Measurements from ENCODE around the gene USP15. TPM values are rescaled to one million over a fixed set of nuclear protein-coding genes. Genes with fewer than 3 reads are reported as not detected.

USP15 gene
- total and polyA plus RNA-seq, 2 donors (not counting 3 experiments of a cell fraction or from before 2014, with no cell fraction given): 20.0 to 61.8 TPM

DNA sequence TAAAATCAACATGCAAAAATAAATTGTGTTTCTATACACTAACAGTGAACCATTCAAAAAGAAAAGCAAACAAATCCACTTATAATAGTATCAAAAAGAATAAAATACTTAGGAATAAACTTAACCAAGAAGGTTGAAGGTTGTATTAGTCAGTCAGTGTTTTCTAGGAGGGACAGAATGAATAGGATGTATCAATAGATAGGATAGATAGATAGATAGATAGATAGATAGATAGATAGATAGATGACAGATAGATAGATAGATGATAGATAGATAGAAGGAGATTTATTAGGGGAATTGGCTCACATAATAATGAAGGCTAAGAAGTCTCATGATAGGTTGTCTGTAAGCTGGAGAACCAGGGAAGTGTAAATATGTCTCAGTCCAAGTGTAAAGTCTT, 169.3 kb downstream of the USP15 start:
- TF ChIP-seq JUN (IDR thresholded peaks at IDR 0.05; ENCODE audit: borderline replicate concordance, insufficient read depth, insufficient read length, low read depth) (no peak), GATA2 (IDR thresholded peaks at IDR 0.05; ENCODE audit: insufficient read depth, insufficient read length, low read depth, low read length) (no peak), EZH2 (IDR thresholded peaks at IDR 0.05; ENCODE audit: borderline replicate concordance, low read depth, low read length, severe bottlenecking) (no peak), POLR2AphosphoS5 (IDR thresholded peaks at IDR 0.05; ENCODE audit: insufficient read depth, low read depth, low read length) (no peak), FOS (IDR thresholded peaks at IDR 0.05; ENCODE audit: borderline replicate concordance, insufficient read depth, low read length) (no peak), POLR2A (IDR thresholded peaks at IDR 0.05; ENCODE audit: low read depth, low read length) (no peak), MYC (IDR thresholded peaks at IDR 0.05; ENCODE audit: low read depth, low read length) (no peak)
- TF ChIP-seq, protein P1, sequence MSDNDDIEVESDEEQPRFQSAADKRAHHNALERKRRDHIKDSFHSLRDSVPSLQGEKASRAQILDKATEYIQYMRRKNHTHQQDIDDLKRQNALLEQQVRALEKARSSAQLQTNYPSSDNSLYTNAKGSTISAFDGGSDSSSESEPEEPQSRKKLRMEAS (IDR thresholded peaks at IDR 0.05; ENCODE audit: insufficient read depth, insufficient read length): no peak
- TF ChIP-seq, protein P2, sequence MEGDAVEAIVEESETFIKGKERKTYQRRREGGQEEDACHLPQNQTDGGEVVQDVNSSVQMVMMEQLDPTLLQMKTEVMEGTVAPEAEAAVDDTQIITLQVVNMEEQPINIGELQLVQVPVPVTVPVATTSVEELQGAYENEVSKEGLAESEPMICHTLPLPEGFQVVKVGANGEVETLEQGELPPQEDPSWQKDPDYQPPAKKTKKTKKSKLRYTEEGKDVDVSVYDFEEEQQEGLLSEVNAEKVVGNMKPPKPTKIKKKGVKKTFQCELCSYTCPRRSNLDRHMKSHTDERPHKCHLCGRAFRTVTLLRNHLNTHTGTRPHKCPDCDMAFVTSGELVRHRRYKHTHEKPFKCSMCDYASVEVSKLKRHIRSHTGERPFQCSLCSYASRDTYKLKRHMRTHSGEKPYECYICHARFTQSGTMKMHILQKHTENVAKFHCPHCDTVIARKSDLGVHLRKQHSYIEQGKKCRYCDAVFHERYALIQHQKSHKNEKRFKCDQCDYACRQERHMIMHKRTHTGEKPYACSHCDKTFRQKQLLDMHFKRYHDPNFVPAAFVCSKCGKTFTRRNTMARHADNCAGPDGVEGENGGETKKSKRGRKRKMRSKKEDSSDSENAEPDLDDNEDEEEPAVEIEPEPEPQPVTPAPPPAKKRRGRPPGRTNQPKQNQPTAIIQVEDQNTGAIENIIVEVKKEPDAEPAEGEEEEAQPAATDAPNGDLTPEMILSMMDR (IDR thresholded peaks at IDR 0.05; ENCODE audit: extremely low read depth in 1 of 2, insufficient read depth in 1 of 2, low read depth in 1 of 2, low read length in 2 of 2): no peak

More for the DNA sequence above, 169.3 kb downstream of the USP15 start:
- peaks cover 8 to 29% of the 10 kb centered on the region in 2 experiments for H3K27me3 ChIP-seq (ENCODE audit: control insufficient read depth in 2 of 2, insufficient read depth in 2 of 2, low read length in 2 of 2)
- H3K9me3 ChIP-seq (replicated peaks; ENCODE audit: control insufficient read depth, insufficient read depth, low read length): no peaks in the 10 kb centered on the region
- H3K9me1 ChIP-seq (replicated peaks; ENCODE audit: control insufficient read depth, extremely low read depth, insufficient read depth, low read length): no peaks in the 10 kb centered on the region
- no peak overlapping the region for H3K4me3 ChIP-seq (replicated peaks in 1 of 3; ENCODE audit: insufficient read depth in 1 of 3, low read depth in 1 of 3, low read length in 3 of 3)
- POLR2A ChIA-PET: no interaction called here
- no peak for FAIRE-seq
- intact Hi-C loops (cut with micrococcal nuclease) (no loop called here), dilution Hi-C loops (cut with MboI; ENCODE audit: extremely low pct_ligation_motif_present, low sequenced_read_pairs) (no loop called here)
- no peak overlapping the region for H3K4me2 ChIP-seq (ENCODE audit: insufficient read depth, low read length)
- CTCF ChIA-PET: interaction anchor here (0.9 kb wide), 1 partner anchor 12 kb away, joined by 3 read pairs; no protein-coding TSS in a partner anchor
- BruUV-seq (replicated peaks): no TSS peak
- H3K4me1 ChIP-seq (ENCODE audit: control insufficient read depth, extremely low read depth, insufficient read depth, low read length): no peaks in the 10 kb centered on the region
- H4K20me1 ChIP-seq (replicated peaks; ENCODE audit: control insufficient read depth, extremely low read depth, insufficient read depth, low read length): no peaks in the 10 kb centered on the region
- no peaks in the 10 kb centered on the region for H3K36me3 ChIP-seq (ENCODE audit: control insufficient read depth in 2 of 2, extremely low read depth in 1 of 2, insufficient read depth in 2 of 2, low read length in 2 of 2)
- no peaks in the 10 kb centered on the region for H3K79me2 ChIP-seq (ENCODE audit: control insufficient read depth, insufficient read depth, low read length)
- H3K27ac ChIP-seq (ENCODE audit: insufficient read depth, low read depth, low read length): no peak overlapping the region
- H3K9ac ChIP-seq (replicated peaks; ENCODE audit: extremely low read depth, insufficient read depth, low read length): no peak overlapping the region
- DNase-seq (ENCODE audit: low read depth, low spot score): no peak
- H2AFZ ChIP-seq (ENCODE audit: low read depth, low read length): no peak overlapping the region

Measured in endothelial cell of umbilical vein (primary cell).